Naive thymus-derived CD8-positive, alpha-beta T cell (primary cell): ENCODE results near the gene EIF3I. TPM values are rescaled to one million over a fixed set of nuclear protein-coding genes. Genes with fewer than 3 reads are reported as not detected.
"Not testable (repeated sequence)": the region's sequence is repeated elsewhere in the genome, so short reads cannot be mapped to it uniquely, and the experiment has no call there.

ENCODE experiments used
- ATAC-seq, 2 donors: fragments of 150-1000 bp; cut with Tn5 transposase in 1 of 2; sonication (Bioruptor Pico), chemical (Tn5 transposase) in 1 of 2; 1 replicate in 1 of 2; 2 replicates in 1 of 2; pipeline ENCODE4 v1.10.0; 2021; ENCODE audit warnings: mild to moderate bottlenecking in 2 of 2, moderate library complexity in 2 of 2
- POLR2A ChIA-PET: fragments of 350-600 bp; sonication (Branson Sonifier 250); formaldehyde crosslinking; loops from one replicate; lab custom pipeline; 2021; ENCODE audit warnings: antibody characterized with exemption; lab: Charles Lee
- DNase-seq, 10 donors: peaks; one replicate each; pipeline versions ENCODE4 v3.0.0 to v3.0.0-alpha.2; 2020 to 2022
- H3K27ac Mint-ChIP-seq, 10 donors: one replicate each; pipeline ENCODE4 v1.8.0; 2020 to 2022; ENCODE audit warnings: mild to moderate bottlenecking in 10 of 10, mixed read lengths in 10 of 10, moderate library complexity in 4 of 10, inconsistent platforms in 1 of 10
- H3K27me3 Mint-ChIP-seq, 5 donors: one replicate each; pipeline ENCODE4 v1.8.0; 2021 to 2022; ENCODE audit warnings: mixed read lengths in 5 of 5
- H3K36me3 Mint-ChIP-seq, 3 donors: one replicate each; pipeline ENCODE4 v1.8.0; 2020 to 2022; ENCODE audit warnings: mixed read lengths in 3 of 3, mild to moderate bottlenecking in 2 of 3, inconsistent platforms in 1 of 3
- H3K4me1 Mint-ChIP-seq, 4 donors: one replicate each; pipeline ENCODE4 v1.8.0; 2021 to 2022; ENCODE audit warnings: mixed read lengths in 4 of 4
- H3K4me3 Mint-ChIP-seq, 10 donors: one replicate each; pipeline ENCODE4 v1.8.0; 2020 to 2022; ENCODE audit warnings: mild to moderate bottlenecking in 10 of 10, mixed read lengths in 10 of 10, moderate library complexity in 6 of 10, inconsistent platforms in 1 of 10
- H3K9me3 Mint-ChIP-seq, 9 donors: one replicate each; pipeline ENCODE4 v1.8.0; 2020 to 2022; ENCODE audit warnings: mixed read lengths in 9 of 9, mild to moderate bottlenecking in 3 of 9, inconsistent platforms in 1 of 9, moderate library complexity in 1 of 9
- polyA plus RNA-seq, 3 donors: library from polyadenylated mRNA; unstranded; fragments of 300-500 nt; fragmentation: Illumina TruSeq; gene quantifications; one replicate each; pipeline ENCODE4 v1.2.3, GENCODE V29; 2021
- total RNA-seq, 8 experiments: library from RNA in 2 of 8; stranded (reverse) in 2 of 8; gene quantifications; one replicate each; pipeline ENCODE4 v1.2.3 and lab custom pipeline; 2021 to 2026

Gene EIF3I
- total and polyA plus RNA-seq, 5 experiments from 2014 or later: 80.3 to 181 (median 167) TPM

DNA sequence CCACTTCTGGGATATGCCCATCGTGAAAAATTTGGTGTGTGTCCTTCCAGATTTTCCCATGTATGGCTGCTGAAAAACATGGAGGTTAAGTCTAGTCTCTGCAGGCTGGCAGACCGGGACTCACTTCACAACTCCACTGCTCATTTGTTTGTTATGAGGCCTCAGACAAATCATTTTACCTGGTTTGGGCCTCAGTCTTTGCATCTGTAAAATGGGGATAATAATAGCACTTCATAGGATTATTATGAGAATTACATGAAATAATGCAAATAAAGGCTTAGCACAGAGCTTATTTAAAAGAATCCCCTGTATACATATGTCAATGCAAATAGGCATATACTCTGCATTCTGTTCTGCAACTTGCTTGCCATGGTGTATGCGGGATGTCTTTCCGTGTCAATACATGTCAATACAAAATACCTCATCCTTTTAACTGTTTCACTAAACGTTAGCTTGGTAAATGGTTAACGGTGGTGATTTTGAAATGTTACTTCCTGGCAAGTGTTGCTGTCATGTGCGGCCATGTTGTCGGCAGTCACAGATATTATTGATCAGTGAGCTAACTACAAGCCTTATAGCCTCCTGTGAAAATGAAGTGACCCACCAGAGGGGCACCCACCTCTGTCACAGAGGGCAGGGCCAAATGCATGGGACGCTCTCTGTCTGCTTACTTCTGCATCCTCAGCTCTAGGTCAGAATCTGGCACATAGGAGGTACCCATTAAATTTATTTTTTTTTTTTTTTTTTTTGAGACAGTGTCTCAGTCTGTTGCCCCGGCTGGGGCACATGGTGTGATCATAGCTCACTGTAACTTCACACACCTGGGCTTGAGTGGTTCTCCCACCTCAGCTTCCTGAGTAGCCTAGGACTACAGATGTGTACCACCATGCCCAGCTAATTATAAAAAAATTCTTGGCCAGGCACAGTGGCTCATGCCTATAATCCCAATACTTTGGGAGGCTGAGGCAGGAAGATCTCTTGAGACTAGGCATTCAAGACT, 33.2 kb downstream of the EIF3I start:
- Mint-ChIP-seq H3K9me3 (no peaks in the 10 kb centered on the region), H3K27me3 (no peaks in the 10 kb centered on the region), H3K36me3 (peaks cover 16 to 55% (median 29%) of the 10 kb centered on the region in 3 donors), H3K27ac (peak overlapping the region; percentile 86 to 99 (median 94)), H3K4me1 (peaks cover 30 to 80% (median 53%) of the 10 kb centered on the region in 4 donors), H3K4me3 (peak overlapping the region; percentile 79 to 100 (median 88))
- peak in 2 of 10 donors; percentile 55 to 61 for DNase-seq
- POLR2A ChIA-PET: interaction anchor here (0.7 to 50.5 kb wide), 8 partner anchors 12 to 139 kb away, joined by 3 to 2080 read pairs (median 8); partner anchors contain the start of genes BSDC1, EIF3I, FAM167B and HDAC1
- peak; percentile 6 to 24 for ATAC-seq

DNA sequence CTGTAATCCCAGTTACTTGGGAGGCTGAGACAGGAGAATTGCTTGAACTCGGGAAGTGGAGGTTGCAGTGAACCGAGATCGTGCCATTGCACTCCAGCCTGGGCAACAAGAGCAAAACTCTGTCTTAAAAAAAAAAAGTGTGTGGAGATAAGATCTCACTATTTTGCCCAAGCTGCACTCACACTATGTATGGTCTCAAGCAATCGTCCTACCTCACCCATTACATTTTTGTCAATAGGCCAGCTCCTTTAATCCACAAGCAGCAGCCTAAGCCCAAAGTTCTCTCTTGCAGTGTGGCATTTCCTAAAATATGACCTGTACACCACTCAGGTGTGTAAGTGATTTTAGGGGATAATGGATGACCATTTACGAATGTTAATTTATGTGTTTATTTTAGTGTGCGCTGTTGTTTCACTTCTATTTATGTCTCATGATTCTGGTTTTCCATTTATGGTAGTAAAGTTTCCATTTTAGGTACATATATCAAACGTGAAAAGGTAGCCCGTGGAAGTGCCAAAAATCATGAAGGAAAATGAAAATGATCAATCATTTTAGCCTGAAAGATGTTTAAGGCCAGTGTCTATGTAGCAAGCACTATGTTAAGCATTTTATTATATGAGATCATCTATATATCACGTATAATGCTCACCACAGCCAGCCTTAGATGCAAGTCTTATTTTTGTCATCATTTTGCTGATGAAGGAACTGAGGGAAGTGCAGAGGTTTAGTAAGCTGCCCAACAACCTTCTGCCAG, 34.4 kb downstream of the EIF3I start:
- POLR2A ChIA-PET: interaction anchor here (0.6 to 50.5 kb wide), 8 partner anchors 13 to 557 kb away, joined by 3 to 2080 read pairs (median 8); partner anchors contain the start of genes EIF3I, FAM167B, HDAC1 and LCK
- Mint-ChIP-seq H3K27ac (peak overlapping the region; percentile 88 to 97 (median 95)), H3K27me3 (no peaks in the 10 kb centered on the region), H3K4me1 (peaks cover 26 to 76% (median 53%) of the 10 kb centered on the region in 4 donors), H3K36me3 (peaks cover 14 to 57% (median 32%) of the 10 kb centered on the region in 3 donors), H3K4me3 (peak overlapping the region; percentile 59 to 93 (median 86)), H3K9me3 (no peaks in the 10 kb centered on the region)
- ATAC-seq (peak; percentile 36 to 44), DNase-seq (peak in 1 of 10 donors; percentile 46)

DNA sequence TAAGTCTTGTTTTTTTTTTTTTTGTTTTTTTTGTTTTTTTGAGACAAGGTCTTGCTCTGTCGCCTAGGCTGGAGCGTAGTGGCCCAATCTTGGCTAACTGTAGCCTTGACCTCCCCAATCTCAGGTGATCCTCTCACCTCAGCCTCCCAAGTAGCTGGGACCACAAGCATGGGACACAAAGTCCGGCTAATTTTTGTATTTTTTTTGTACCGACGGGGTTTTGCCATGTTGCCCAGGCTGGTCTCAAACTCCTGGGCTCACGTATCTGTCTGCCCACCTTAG, 35.0 kb downstream of the EIF3I start:
- POLR2A ChIA-PET: interaction anchor here (0.6 to 50.5 kb wide), 4 partner anchors 13 to 557 kb away, joined by 3 to 2080 read pairs (median 1042); partner anchors contain the start of genes EIF3I, FAM167B, HDAC1 and LCK
- peak overlapping the region; percentile 59 to 93 (median 86) for H3K4me3 Mint-ChIP-seq
- no peak for DNase-seq
- H3K36me3 Mint-ChIP-seq: peaks cover 8 to 57% (median 30%) of the 10 kb centered on the region in 3 donors
- no peak for ATAC-seq
- H3K4me1 Mint-ChIP-seq: peaks cover 23 to 73% (median 54%) of the 10 kb centered on the region in 4 donors
- no peaks in the 10 kb centered on the region for H3K9me3 Mint-ChIP-seq
- H3K27ac Mint-ChIP-seq: peak overlapping the region; percentile 88 to 97 (median 95)
- no peaks in the 10 kb centered on the region for H3K27me3 Mint-ChIP-seq

DNA sequence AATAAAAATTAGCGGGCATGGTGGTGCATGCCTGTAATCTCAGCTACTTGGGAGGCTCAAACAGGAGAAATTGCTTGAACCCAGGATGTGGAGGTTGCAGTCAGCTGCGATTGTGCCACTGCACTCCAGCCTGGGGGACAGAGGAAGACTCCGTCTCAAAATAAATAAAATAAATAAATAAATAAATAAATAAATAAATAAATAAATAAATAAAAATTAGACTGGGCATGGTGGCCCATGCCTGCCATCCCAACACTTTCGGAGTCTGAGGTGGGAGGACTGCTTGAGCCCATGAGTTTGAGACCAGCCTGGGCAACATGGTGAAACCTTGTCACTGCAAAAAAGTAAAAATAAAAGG, 41.0 kb downstream of the EIF3I start:
- H3K36me3 Mint-ChIP-seq: peaks cover 4 to 39% (median 9%) of the 10 kb centered on the region in 3 donors
- H3K27ac Mint-ChIP-seq: peak overlapping the region; percentile 51 to 97 (median 96)

DNA sequence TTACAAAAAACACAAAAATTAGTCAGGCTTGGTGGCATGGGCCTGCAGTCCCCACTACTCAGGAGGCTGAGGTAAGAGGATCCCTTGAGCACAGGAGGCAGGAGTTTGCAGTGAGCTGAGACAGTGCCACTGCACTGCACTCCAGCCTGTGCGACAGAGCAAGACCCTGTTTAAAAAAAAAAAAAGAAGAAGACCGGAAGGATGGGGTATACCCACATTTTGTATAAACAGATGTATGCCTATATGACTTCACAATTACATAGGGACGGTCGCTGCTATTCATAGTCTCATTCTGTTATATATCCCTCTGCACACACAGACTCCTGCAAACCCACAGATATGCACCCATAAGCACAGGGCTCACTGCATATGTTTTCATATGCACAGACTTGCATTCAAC, 41.5 kb downstream of the EIF3I start:
- peaks cover 26 to 67% (median 58%) of the 10 kb centered on the region in 4 donors for H3K4me1 Mint-ChIP-seq
- no peaks in the 10 kb centered on the region for H3K27me3 Mint-ChIP-seq
- POLR2A ChIA-PET: interaction anchor here (0.7 to 50.5 kb wide), 3 partner anchors 7 to 156 kb away, joined by 4 to 2080 read pairs (median 2080); partner anchors contain the start of genes EIF3I, FAM167B, HDAC1 and KPNA6
- H3K27ac Mint-ChIP-seq: peak overlapping the region; percentile 51 to 97 (median 96)
- ATAC-seq (peak; percentile 69 to 85), DNase-seq (peak in 4 of 10 donors; percentile 35 to 77 (median 60))
- peaks cover 4 to 35% (median 9%) of the 10 kb centered on the region in 3 donors for H3K36me3 Mint-ChIP-seq
- peaks cover 0 to 2% (median 0%) of the 10 kb centered on the region in 9 donors for H3K9me3 Mint-ChIP-seq
- H3K4me3 Mint-ChIP-seq: peak overlapping the region; percentile 60 to 88 (median 82)

More for the DNA sequence above, 41.0 kb downstream of the EIF3I start:
- peak overlapping the region in 7 of 10 donors; percentile 41 to 83 (median 80) for H3K4me3 Mint-ChIP-seq
- H3K27me3 Mint-ChIP-seq, ATAC-seq, H3K9me3 Mint-ChIP-seq, DNase-seq: not testable (repeated sequence)
- POLR2A ChIA-PET: interaction anchor here (0.7 to 50.5 kb wide), 3 partner anchors 7 to 156 kb away, joined by 4 to 2080 read pairs (median 2080); partner anchors contain the start of genes EIF3I, FAM167B, HDAC1 and KPNA6
- peaks cover 26 to 68% (median 58%) of the 10 kb centered on the region in 4 donors for H3K4me1 Mint-ChIP-seq

DNA sequence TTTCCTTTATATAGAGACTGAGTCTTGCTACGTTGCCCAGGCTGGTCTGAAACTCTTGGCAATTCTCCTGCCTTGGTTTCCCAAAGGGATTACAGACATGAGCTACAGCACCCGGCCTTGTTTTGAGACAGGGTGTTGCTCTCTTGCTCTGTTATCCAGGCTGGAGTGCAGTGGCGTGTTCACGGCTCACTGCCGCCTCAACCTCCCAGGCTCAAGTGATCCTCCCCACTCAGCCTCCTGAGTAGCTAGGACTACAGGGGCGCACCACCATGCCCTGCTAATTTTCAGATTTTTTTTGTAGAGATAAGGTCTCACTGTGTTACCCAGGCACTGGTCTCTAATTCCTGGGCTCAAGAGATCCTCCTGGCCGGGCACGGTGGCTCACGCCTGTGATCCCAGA, 43.6 kb downstream of the EIF3I start:
- DNase-seq: no peak
- Mint-ChIP-seq H3K27me3 (no peaks in the 10 kb centered on the region), H3K27ac (peak overlapping the region; percentile 93 to 97 (median 96)), H3K9me3 (peaks cover 0 to 2% (median 0%) of the 10 kb centered on the region in 9 donors), H3K4me1 (peaks cover 27 to 66% (median 58%) of the 10 kb centered on the region in 4 donors), H3K36me3 (peaks cover 2 to 34% (median 4%) of the 10 kb centered on the region in 3 donors), H3K4me3 (peak overlapping the region; percentile 8 to 81 (median 71))
- POLR2A ChIA-PET: interaction anchor here (0.6 to 50.5 kb wide), 5 partner anchors 5 to 120 kb away, joined by 3 to 2080 read pairs (median 5); partner anchors contain the start of genes CCDC28B, EIF3I, FAM167B and HDAC1
- no peak for ATAC-seq

DNA sequence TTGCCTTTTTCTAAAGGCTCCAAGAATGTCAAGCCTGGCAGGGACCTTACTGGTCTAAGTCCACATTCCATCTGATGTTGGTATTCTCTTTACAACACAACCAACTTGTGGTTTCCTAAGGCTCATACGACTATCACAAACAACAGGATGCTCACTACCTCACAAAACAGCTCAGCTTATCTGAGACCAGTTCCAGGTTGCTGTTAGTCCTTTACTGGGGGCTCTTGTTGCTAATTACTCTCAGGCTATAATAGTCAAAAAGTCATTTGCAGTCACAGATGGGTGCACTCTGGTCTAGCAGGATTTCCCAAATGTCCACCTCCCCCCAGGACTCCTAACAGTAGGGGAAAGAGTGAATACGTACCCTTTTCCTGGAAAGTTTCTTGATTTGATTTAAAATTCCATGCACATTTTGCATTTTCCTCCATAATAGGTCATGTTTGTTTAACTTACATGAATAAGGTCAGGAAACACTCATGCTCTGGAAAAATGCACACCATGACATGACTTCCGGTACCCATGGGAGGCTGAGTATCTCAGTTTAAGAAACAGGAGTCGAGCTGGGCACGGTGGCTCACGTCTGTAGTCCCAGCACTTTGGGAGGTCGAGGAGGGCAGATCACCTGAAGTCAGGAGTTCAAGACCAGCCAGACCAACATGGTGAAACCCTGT, 44.8 kb downstream of the EIF3I start:
- Mint-ChIP-seq H3K4me3 (peak overlapping the region; percentile 71 to 92 (median 87)), H3K36me3 (peaks cover 2 to 38% (median 4%) of the 10 kb centered on the region in 3 donors), H3K27ac (peak overlapping the region; percentile 96 to 100 (median 99)), H3K4me1 (peaks cover 30 to 71% (median 68%) of the 10 kb centered on the region in 4 donors), H3K9me3 (peaks cover 0 to 2% (median 0%) of the 10 kb centered on the region in 9 donors), H3K27me3 (no peaks in the 10 kb centered on the region)
- peak in 2 of 10 donors; percentile 52 to 62 for DNase-seq
- POLR2A ChIA-PET: interaction anchor here (1.0 to 50.5 kb wide), 4 partner anchors 4 to 127 kb away, joined by 3 to 2080 read pairs (median 1042); partner anchors contain the start of genes BSDC1, EIF3I, FAM167B and HDAC1
- peak; percentile 38 to 40 for ATAC-seq

DNA sequence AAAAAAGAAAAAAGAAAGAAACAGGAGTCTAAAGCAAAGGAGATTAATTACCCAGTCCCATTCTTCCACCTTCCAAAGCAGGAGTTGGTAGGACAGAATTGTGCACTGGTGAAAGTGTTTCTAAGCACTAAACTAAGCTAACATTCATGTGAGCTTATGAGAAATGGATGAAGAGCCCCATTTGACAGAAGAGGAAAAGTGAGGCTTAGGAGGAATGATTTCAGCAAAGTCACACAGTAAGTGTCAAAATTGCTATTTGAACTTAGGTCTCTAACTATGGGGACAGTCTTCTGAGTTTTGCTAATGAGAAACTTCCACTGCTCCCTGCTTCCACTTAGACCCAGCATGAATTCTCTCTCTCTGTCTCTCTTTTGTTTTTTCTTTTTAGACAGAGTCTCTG, 47.5 kb downstream of the EIF3I start:
- Mint-ChIP-seq H3K4me1 (peaks cover 49 to 76% (median 73%) of the 10 kb centered on the region in 4 donors), H3K9me3 (peaks cover 0 to 2% (median 0%) of the 10 kb centered on the region in 9 donors), H3K4me3 (peak overlapping the region in 6 of 10 donors; percentile 15 to 68 (median 44)), H3K27me3 (peaks cover 0 to 3% (median 0%) of the 10 kb centered on the region in 5 donors), H3K27ac (peak overlapping the region; percentile 75 to 97 (median 89)), H3K36me3 (peaks cover 4 to 42% (median 6%) of the 10 kb centered on the region in 3 donors)
- DNase-seq (no peak), ATAC-seq (no peak)
- POLR2A ChIA-PET: interaction anchor here (0.6 to 48.1 kb wide), 6 partner anchors 14 to 544 kb away, joined by 3 to 2080 read pairs (median 5); partner anchors contain the start of genes EIF3I, FAM167B, LCK and TMEM234

DNA sequence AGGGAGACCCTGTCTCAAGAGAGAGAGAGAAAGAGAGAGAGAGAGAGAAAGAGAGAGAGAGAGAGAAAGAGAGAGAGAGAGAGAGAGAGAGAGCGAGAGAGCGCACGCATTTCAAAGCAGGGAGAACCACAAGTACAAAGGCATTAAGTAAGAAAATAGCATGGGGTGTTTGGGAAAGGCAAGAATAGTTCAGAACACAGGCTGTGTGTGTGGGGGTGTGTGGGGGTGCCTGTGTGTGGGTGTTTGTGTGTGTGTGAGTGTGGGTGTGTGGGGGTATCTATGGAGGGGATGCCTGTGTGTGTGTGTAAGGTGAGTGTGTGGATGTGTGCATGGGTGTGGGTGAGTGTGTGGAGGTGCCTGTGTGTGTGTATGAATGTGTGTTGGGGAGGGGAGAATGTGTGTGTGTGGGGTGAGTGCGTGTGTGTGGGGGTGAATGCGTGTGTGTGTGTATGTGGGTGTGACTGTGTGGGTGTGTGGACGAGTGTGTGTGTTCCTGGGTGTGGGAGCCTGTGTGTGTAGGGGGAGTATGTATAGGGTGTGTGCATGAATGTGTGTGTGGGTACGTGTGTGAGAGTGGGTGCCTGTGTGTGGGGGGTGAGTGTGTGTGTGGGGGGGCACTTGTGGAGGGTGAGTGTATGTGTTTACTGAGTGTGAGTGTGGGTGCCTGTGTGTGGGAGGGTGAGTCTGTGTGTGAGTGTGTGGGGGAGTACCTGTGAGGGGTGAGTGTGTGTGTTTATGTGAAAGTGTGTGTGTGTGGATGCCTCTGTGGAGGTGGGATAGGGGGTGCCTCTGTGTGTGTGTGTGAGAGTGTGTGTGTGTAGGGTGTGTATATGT, 50.6 kb downstream of the EIF3I start:
- peak in 6 of 10 donors; percentile 37 to 75 (median 55) for DNase-seq
- Mint-ChIP-seq H3K4me3 (peak overlapping the region; percentile 78 to 95 (median 86)), H3K36me3 (peaks cover 0 to 62% (median 4%) of the 10 kb centered on the region in 3 donors)

More for the DNA sequence above, 50.6 kb downstream of the EIF3I start:
- ATAC-seq: peak; percentile 7 to 8
- Mint-ChIP-seq H3K4me1 (peaks cover 44 to 76% (median 69%) of the 10 kb centered on the region in 4 donors), H3K9me3 (no peaks in the 10 kb centered on the region), H3K27me3 (peaks cover 0 to 3% (median 0%) of the 10 kb centered on the region in 5 donors), H3K27ac (peak overlapping the region; percentile 94 to 100 (median 97))
- POLR2A ChIA-PET: interaction anchor here (0.7 to 48.1 kb wide), 10 partner anchors 15 to 115 kb away, joined by 3 to 2080 read pairs (median 4); partner anchors contain the start of genes EIF3I, FAM167B, HDAC1 and IQCC
